Heart right ventricle (tissue), 16 donors: ENCODE results near the gene TNFAIP8L2. TPM values are rescaled to one million over a fixed set of nuclear protein-coding genes. Genes with fewer than 3 reads are reported as not detected.

ENCODE experiments used
- ATAC-seq, 8 donors: fragments of 200-7000 bp; cut with Tn5 transposase; one replicate each; pipeline ENCODE4 v1.9.1; 2020; ENCODE audit warnings: mild to moderate bottlenecking in 8 of 8, moderate library complexity in 8 of 8, moderate number of reproducible peaks in 1 of 8
- DNase-seq, 2 donors: peaks; one replicate each; pipeline ENCODE4 v3.0.0-alpha.2; 2020
- H3K27ac ChIP-seq, 10 donors: fragments of 200-600 bp; sonication (generic) in 2 of 10; one replicate each; pipeline versions ENCODE4 v1.5.0 to v1.8.0; 2020 to 2022; ENCODE audit warnings: mild to moderate bottlenecking in 3 of 10
- H3K27me3 ChIP-seq, 7 donors: fragments of 200-600 bp; one replicate each; pipeline ENCODE4 v1.8.0; 2021 to 2022; ENCODE audit warnings: mild to moderate bottlenecking in 2 of 7
- H3K36me3 ChIP-seq, 9 donors: fragments of 200-600 bp; sonication (generic) in 1 of 9; one replicate each; pipeline versions ENCODE4 v1.5.0 to v1.8.0; 2020 to 2022; ENCODE audit warnings: mild to moderate bottlenecking in 2 of 9
- H3K4me1 ChIP-seq, 9 donors: fragments of 200-600 bp; sonication (generic) in 1 of 9; one replicate each; pipeline versions ENCODE4 v1.5.0 to v1.8.0; 2020 to 2022; ENCODE audit warnings: mild to moderate bottlenecking in 4 of 9
- H3K4me3 ChIP-seq, 10 donors: fragments of 200-600 bp; sonication (generic) in 2 of 10; one replicate each; pipeline versions ENCODE4 v1.5.0 to v1.8.0; 2020 to 2022; ENCODE audit warnings: mild to moderate bottlenecking in 7 of 10, moderate library complexity in 2 of 10
- H3K9me3 ChIP-seq, 11 donors: fragments of 200-600 bp in 10 of 11; sonication (generic) in 2 of 11; one replicate each; pipeline versions ENCODE4 v1.5.0 to v1.8.0; 2013 to 2022; ENCODE audit warnings: mild to moderate bottlenecking in 2 of 11, control low read depth in 1 of 11, moderate library complexity in 1 of 11
- CTCF ChIP-seq, 9 donors: fragments of 200-600 bp; sonication (generic) in 2 of 9; IDR thresholded peaks; one replicate each; pipeline versions ENCODE4 v1.5.0 to v1.8.0; 2021 to 2022; ENCODE audit warnings: antibody characterized with exemption in 9 of 9, mild to moderate bottlenecking in 5 of 9, moderate library complexity in 1 of 9
- WGBS, 2 donors: extraction: QIAGEN DNeasy Blood & Tissue Kit; methylation state at CpG; one replicate each; pipeline ENCODE4 v1.1.7; 2013; ENCODE audit warnings: inconsistent platforms in 1 of 2; 5-methylcytosine and 5-hydroxymethylcytosine counted together
- intact Hi-C, 10 donors: fragments of 100-400 bp; cut with DNase I; formaldehyde crosslinking; loops; one replicate each; pipeline versions ENCODE4 v1.11.1 to v1.14.2; 2022
- polyA plus RNA-seq, 2 donors: library from polyadenylated mRNA; stranded (reverse); fragments of 200-250 nt; gene quantifications; one replicate each; pipeline ENCODE4 v1.2.3, GENCODE V29; 2013
- total RNA-seq, 10 donors: library from RNA; stranded (reverse); fragmentation: NEBNext Ultra II Directional in 3 of 10; extraction: Animal tissue kit (Norgen Biotek cat#: 25700) in 3 of 10; gene quantifications; one replicate each; pipeline versions ENCODE4 v1.2.1 to v1.2.4, GENCODE V29; 2021 to 2023
- donor health status: Arrhythmogenic right ventricular cardiomyopathy.
- donor health status: ischemic (EF 13 %, LVEDD 7.1; RV severe dilation, severe dysfunction).
- donor health status: healthy with polysubstance abuse.
- donor health status: DM: no; HTN: yes; CAD: no.
- donor health status: DM: no; HTN: no; CAD: no.
- donor health status: ischemic (EF 25% LVEDD 6.9; RV normal size, moderate dysfunction).
- donor health status: ischemic (EF 25% LVEDD 5.7; RV mildly dilated, moderate dysfunction).
- donor health status: healthy.
- donor health status: DM: yes; HTN: yes; CAD: no.
- donor health status: Ischemic cardiomyopathy.
- donor health status: ischemic (EF 35%, LVEDD 5.7; RV mildly dilated, moderate dysfunction).
- donor health status: nonischemic (EF 11% LVEDD 7.7; RV severe dilation, severe dysfunction).
- donor health status: DM: yes; HTN: yes; CAD: no.
- donor health status: PGD.
- donor health status: ischemic (EF 29% LVEDD 5.4; RV normal size, mild dysfunction).
- donor health status: nonischemic (EF 23%, LVEDD 6.1; RV moderate dilation, normal function).

Gene TNFAIP8L2
- total and polyA plus RNA-seq, 12 donors: 0.35 to 5.8 (median 1.1) TPM; not detected in 1

GRCh38 chr1:151146412-151147131 is 9.9 kb upstream of the TNFAIP8L2 start, which contains the start of gene SEMA6C:
Gene SEMA6C (minus strand): TSS chr1:151146631. CDS start chr1:151142621, 4,010 bp downstream.
- DNase-seq (peak; percentile 96 to 97), ATAC-seq (peak; percentile 92 to 95 (median 94))
- Histone ChIP-seq H3K4me3 (peak within 1 kb of the TSS; percentile 83 to 100 (median 94)), H3K9me3 (no peaks in the 10 kb centered on the region), H3K4me1 (peaks cover 21 to 58% (median 46%) of the 10 kb centered on the region in 9 donors), H3K27ac (peak within 1 kb of the TSS; percentile 82 to 96 (median 89)), H3K27me3 (peaks cover 0 to 15% (median 0%) of the 10 kb centered on the region in 7 donors), H3K36me3 (peaks cover 0 to 15% (median 0%) of the 10 kb centered on the region in 9 donors)
- intact Hi-C loops: loop anchor here in 2 of 10 donors (5.0 kb wide), 3 partner anchors 74 to 124 kb away; partner anchors contain the start of gene GABPB2 (in 1 of the 2)
- TF ChIP-seq CTCF (IDR thresholded peaks at IDR 0.05): no peak
- WGBS, 2 donors: 0% methylated on average over 61 of the region's 61 CpGs

DNA sequence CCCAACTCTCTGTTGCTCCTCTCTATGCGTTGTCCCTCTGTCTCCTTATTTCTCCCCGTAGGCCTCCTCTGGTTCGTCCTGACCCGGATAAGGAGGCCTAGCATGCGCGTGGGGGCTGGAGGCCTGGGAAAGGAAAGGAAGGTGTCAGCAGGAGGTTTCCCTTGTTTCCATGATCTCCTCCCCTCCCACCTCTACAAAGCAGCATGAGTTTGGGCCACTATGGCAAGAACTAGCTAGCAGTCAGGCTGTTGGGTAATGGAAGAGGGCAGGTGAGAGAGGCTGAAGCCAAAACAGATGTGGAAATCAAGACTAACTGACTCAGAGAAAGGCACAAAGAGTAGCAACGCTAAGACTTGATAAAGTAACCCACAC is 9.3 kb upstream of the TNFAIP8L2 start:
- H3K36me3 ChIP-seq: peaks cover 0 to 10% (median 0%) of the 10 kb centered on the region in 9 donors
- peaks cover 0 to 15% (median 0%) of the 10 kb centered on the region in 7 donors for H3K27me3 ChIP-seq
- peak in 2 of 8 donors; percentile 0 for ATAC-seq
- 12% methylated on average over 7 of the region's 7 CpGs for WGBS, 2 donors
- no peak for DNase-seq
- TF ChIP-seq CTCF (IDR thresholded peaks at IDR 0.05): no peak
- H3K9me3 ChIP-seq: no peaks in the 10 kb centered on the region
- H3K4me3 ChIP-seq: peak overlapping the region; percentile 9 to 100 (median 94)
- H3K27ac ChIP-seq: peak overlapping the region; percentile 41 to 96 (median 88)
- H3K4me1 ChIP-seq: peaks cover 21 to 53% (median 43%) of the 10 kb centered on the region in 9 donors
- intact Hi-C loops: loop anchor here in 2 of 10 donors (5.0 kb wide), 3 partner anchors 75 to 125 kb away; partner anchors contain the start of gene GABPB2 (in 1 of the 2)

GRCh38 chr1:151147665-151148064 is 8.8 kb upstream of the TNFAIP8L2 start:
- ATAC-seq (no peak), DNase-seq (no peak)
- intact Hi-C loops: loop anchor here in 2 of 10 donors (5.0 kb wide), 3 partner anchors 75 to 125 kb away; partner anchors contain the start of gene GABPB2 (in 1 of the 2)
- Histone ChIP-seq H3K9me3 (no peaks in the 10 kb centered on the region), H3K4me3 (peak overlapping the region in 1 of 10 donors; percentile 100), H3K36me3 (peaks cover 0 to 6% (median 0%) of the 10 kb centered on the region in 9 donors), H3K27me3 (peaks cover 0 to 15% (median 0%) of the 10 kb centered on the region in 7 donors), H3K27ac (peak overlapping the region in 8 of 10 donors; percentile 74 to 96 (median 90)), H3K4me1 (peaks cover 18 to 47% (median 38%) of the 10 kb centered on the region in 9 donors)
- no peak for TF ChIP-seq CTCF (IDR thresholded peaks at IDR 0.05)
- 94 to 95% methylated on average over 2 of the region's 2 CpGs for WGBS, 2 donors

DNA sequence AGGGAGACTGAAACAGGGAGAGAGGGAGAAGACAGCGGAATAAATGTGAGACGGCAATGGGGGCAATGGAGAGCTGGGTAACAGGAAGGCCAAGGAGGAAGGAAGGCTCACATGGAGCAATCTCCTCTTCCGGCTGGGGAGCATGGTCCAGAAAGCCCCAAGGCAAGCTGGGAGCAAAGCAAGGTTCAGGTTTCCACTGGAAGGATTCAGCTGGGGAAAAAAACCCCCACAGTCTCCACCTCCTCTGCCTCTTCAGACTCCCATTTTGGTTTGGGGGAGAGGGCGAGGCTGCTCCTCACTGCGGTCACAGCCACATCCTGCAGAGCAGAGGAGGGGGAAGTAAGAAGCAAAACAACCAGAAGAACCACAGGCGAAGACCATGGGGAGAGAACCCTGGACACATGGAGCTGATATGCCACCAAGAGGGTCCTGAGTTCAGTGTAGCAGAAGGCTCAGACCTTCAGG is 650 bp downstream of the TNFAIP8L2 start:
- Histone ChIP-seq H3K4me1 (peaks cover 0 to 51% (median 5%) of the 10 kb centered on the region in 9 donors), H3K36me3 (peaks cover 0 to 66% (median 21%) of the 10 kb centered on the region in 9 donors), H3K9me3 (no peaks in the 10 kb centered on the region), H3K27me3 (no peaks in the 10 kb centered on the region), H3K27ac (peak overlapping the region in 4 of 10 donors; percentile 13 to 90 (median 55)), H3K4me3 (peak overlapping the region in 7 of 10 donors; percentile 8 to 58 (median 32))
- no peak for TF ChIP-seq CTCF (IDR thresholded peaks at IDR 0.05)
- peak; percentile 19 to 54 (median 34) for ATAC-seq
- 82 to 86% methylated on average over 6 of the region's 6 CpGs for WGBS, 2 donors
- intact Hi-C loops: loop anchor here in 8 of 10 donors (2.0 to 10.0 kb wide), 9 partner anchors 52 to 135 kb away; no protein-coding TSS in a partner anchor
- DNase-seq: no peak
